22Rv1 (cell line): ENCODE results near the gene SCAMP4.

Experiments
- ZFX ChIP-seq: fragments of 450-650 bp; IDR thresholded peaks from 2 replicates; pipeline ENCODE4 v1.6.1; 2017; ENCODE audit warnings: antibody characterized with exemption, borderline replicate concordance
- TF ChIP-seq, protein P1 (sequence below): fragments of 450-650 bp; IDR thresholded peaks from 2 replicates; pipeline ENCODE4 v1.5.1; 2017; ENCODE audit warnings: mild to moderate bottlenecking

DNA sequence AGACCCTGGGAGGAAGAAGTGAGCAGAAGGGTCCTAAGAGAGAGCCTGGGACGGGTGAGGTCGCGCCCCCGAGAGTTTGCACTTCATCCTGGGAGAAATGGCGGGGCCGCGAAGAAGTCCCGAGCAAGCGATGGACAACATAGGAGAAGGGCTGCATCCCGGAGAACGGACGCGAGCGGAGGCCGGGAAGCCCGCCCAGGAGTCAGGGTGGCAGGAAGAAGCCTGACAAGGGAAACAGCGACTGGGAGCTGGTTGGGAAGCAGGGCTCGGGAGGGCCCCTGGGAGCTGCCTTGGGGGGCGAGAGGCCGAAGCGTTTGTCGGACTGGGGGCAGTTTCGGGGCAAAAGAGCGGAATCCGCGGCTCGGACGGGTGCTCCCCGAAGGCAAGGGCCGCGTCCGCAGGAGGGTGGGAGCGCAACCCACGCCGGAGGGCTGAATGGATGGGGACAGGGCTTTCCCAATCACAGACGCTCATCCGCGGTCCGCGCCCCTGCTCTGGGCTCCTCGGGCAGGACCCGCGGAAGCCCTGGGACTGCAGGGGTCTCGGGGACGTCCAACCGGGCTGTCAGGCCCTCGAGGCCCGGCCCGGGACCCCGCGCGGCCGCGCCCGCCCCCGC lies 20.4 kb upstream of the SCAMP4 start:
- TF ChIP-seq, protein P1, sequence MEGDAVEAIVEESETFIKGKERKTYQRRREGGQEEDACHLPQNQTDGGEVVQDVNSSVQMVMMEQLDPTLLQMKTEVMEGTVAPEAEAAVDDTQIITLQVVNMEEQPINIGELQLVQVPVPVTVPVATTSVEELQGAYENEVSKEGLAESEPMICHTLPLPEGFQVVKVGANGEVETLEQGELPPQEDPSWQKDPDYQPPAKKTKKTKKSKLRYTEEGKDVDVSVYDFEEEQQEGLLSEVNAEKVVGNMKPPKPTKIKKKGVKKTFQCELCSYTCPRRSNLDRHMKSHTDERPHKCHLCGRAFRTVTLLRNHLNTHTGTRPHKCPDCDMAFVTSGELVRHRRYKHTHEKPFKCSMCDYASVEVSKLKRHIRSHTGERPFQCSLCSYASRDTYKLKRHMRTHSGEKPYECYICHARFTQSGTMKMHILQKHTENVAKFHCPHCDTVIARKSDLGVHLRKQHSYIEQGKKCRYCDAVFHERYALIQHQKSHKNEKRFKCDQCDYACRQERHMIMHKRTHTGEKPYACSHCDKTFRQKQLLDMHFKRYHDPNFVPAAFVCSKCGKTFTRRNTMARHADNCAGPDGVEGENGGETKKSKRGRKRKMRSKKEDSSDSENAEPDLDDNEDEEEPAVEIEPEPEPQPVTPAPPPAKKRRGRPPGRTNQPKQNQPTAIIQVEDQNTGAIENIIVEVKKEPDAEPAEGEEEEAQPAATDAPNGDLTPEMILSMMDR, result no peak
- no peak for TF ChIP-seq ZFX
